Tibial nerve (tissue), 4 donors: ENCODE data around the gene TEX44. TPM values are rescaled to one million over a fixed set of nuclear protein-coding genes. Genes with fewer than 3 reads are reported as not detected.
"Not testable (repeated sequence)": the region's sequence is repeated elsewhere in the genome, so short reads cannot be mapped to it uniquely, and the experiment has no call there.

ENCODE experiments used
- DNase-seq, 2 donors: peaks; one replicate each; pipeline ENCODE4 v3.0.0-alpha.2; 2019; ENCODE audit warnings: low spot score in 2 of 2
- H3K27ac ChIP-seq, 4 donors: fragments of 200-600 bp; sonication (generic) in 3 of 4; one replicate each; pipeline ENCODE4 v1.5.1; 2017 to 2019; ENCODE audit warnings: mild to moderate bottlenecking in 1 of 4
- H3K27me3 ChIP-seq, 2 donors: fragments of 200-600 bp; sonication (generic) in 1 of 2; one replicate each; pipeline versions ENCODE4 v1.5.1 to v1.6.0; 2017 to 2019
- H3K36me3 ChIP-seq, 3 donors: fragments of 200-600 bp; sonication (generic); one replicate each; pipeline ENCODE4 v1.5.1; 2018 to 2019
- H3K4me1 ChIP-seq, 4 donors: fragments of 200-600 bp; sonication (generic) in 3 of 4; one replicate each; pipeline ENCODE4 v1.5.1; 2017 to 2019
- H3K4me3 ChIP-seq, 4 donors: fragments of 200-600 bp; sonication (generic) in 3 of 4; one replicate each; pipeline ENCODE4 v1.5.1; 2017 to 2019; ENCODE audit warnings: mild to moderate bottlenecking in 1 of 4, moderate library complexity in 1 of 4
- H3K9me3 ChIP-seq, 4 donors: fragments of 200-600 bp; sonication (generic) in 3 of 4; one replicate each; pipeline ENCODE4 v1.5.1; 2017 to 2019
- CTCF ChIP-seq, 5 experiments: fragments of 200-600 bp in 3 of 5; fragments of 450-650 bp in 2 of 5; sonication (generic) in 3 of 5; IDR thresholded peaks; one replicate each; pipeline ENCODE4 v1.5.1; 2016 to 2019; ENCODE audit warnings: antibody characterized with exemption in 5 of 5, mild to moderate bottlenecking in 3 of 5, moderate library complexity in 2 of 5
- EP300 ChIP-seq, 2 donors: sonication (generic); formaldehyde crosslinking; IDR thresholded peaks; one replicate each; pipeline ENCODE4 v1.6.1; 2017; ENCODE audit warnings: antibody characterized with exemption in 2 of 2, mild to moderate bottlenecking in 1 of 2
- POLR2A ChIP-seq, 2 donors: fragments of 450-650 bp; IDR thresholded peaks; one replicate each; pipeline ENCODE4 v1.6.1; 2017; ENCODE audit warnings: antibody characterized with exemption in 2 of 2, mild to moderate bottlenecking in 2 of 2, moderate library complexity in 2 of 2
- whole genome bisulfite sequencing, 2 donors: methylation state at CpG; one replicate each; pipeline ENCODE4 v1.1.5; 2018; 5-methylcytosine and 5-hydroxymethylcytosine counted together
- total RNA-seq, 4 donors: library from RNA; depleted of rRNA; stranded (reverse); fragments of >200 nt; gene quantifications; one replicate each; pipeline ENCODE4 v1.1.0, GENCODE V29; 2016

The TEX44 gene
- total RNA-seq, 4 donors from 2014 or later: not detected

- no peaks in the 10 kb centered on the region for H3K9me3 ChIP-seq
- no peaks in the 10 kb centered on the region for H3K4me1 ChIP-seq
- H3K27me3 ChIP-seq: no peaks in the 10 kb centered on the region
- no peaks in the 10 kb centered on the region for H3K36me3 ChIP-seq
- no peak overlapping the region for H3K27ac ChIP-seq
- H3K4me3 ChIP-seq: no peak overlapping the region
- WGBS, 2 donors: 93 to 94% methylated on average over 3 of the region's 3 CpGs
- DNase-seq: no peak
- no peak for TF ChIP-seq CTCF (IDR thresholded peaks at IDR 0.05)
- TF ChIP-seq POLR2A (IDR thresholded peaks at IDR 0.05): no peak
- TF ChIP-seq EP300 (IDR thresholded peaks at IDR 0.05): no peak
Observed at GRCh38 chr2:231579560-231579959, 13.1 kb upstream of the TEX44 start.

DNA sequence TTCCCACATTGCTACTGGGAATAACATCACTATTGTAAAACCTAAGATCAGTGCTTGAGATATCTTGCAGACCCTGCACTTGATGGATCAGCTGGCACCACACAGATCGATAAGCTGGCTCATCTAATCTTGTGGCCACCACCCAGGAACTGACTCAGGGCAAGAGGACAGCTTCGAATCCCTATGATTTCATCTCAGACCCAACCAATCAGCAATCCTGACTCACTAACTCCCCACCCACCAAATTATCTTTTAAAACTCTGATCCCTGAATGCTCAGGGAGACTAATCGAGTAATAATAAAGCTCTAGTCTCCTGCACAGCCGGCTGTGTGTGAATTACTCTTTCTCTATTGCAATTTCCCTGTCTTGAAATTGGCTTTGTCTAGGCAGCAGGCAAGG, 11.3 kb upstream of the TEX44 start:
- WGBS, 2 donors: 54 to 66% methylated on average over 4 of the region's 4 CpGs
- H3K4me3 ChIP-seq: no peak overlapping the region
- no peak overlapping the region for H3K27ac ChIP-seq
- no peaks in the 10 kb centered on the region for H3K27me3 ChIP-seq
- H3K36me3 ChIP-seq: no peaks in the 10 kb centered on the region
- no peaks in the 10 kb centered on the region for H3K4me1 ChIP-seq
- TF ChIP-seq EP300 (IDR thresholded peaks at IDR 0.05): no peak
- TF ChIP-seq CTCF (IDR thresholded peaks at IDR 0.05): no peak
- no peak for TF ChIP-seq POLR2A (IDR thresholded peaks at IDR 0.05)
- DNase-seq: no peak
- H3K9me3 ChIP-seq: no peaks in the 10 kb centered on the region

DNA sequence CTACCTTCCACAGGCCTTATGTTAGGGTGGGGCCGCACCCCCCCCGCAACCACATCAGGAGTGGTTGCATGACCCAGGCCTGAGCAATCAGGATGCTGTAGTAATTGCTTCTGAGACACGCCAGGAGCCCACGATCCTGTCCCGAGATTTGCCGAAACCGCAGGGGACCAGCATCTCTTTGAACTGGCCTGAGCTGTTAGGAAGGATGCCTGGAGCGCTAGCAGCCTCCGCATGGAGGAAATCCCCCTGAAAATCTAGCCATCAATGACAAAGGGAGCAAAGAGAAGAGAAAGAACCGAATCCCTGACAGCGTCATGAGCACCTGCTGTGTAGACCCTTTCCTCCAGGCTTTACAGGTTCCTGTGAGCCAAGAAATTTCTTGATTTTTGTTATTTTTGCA, 8.7 kb upstream of the TEX44 start:
- H3K4me1 ChIP-seq: no peaks in the 10 kb centered on the region
- H3K4me3 ChIP-seq: no peak overlapping the region
- H3K36me3 ChIP-seq: no peaks in the 10 kb centered on the region
- 47 to 64% methylated on average over 11 of the region's 11 CpGs for WGBS, 2 donors
- no peak for DNase-seq
- H3K27ac ChIP-seq: no peak overlapping the region
- TF ChIP-seq CTCF (IDR thresholded peaks at IDR 0.05) (no peak), EP300 (IDR thresholded peaks at IDR 0.05) (no peak)
- H3K27me3 ChIP-seq: no peaks in the 10 kb centered on the region
- no peaks in the 10 kb centered on the region for H3K9me3 ChIP-seq

DNA sequence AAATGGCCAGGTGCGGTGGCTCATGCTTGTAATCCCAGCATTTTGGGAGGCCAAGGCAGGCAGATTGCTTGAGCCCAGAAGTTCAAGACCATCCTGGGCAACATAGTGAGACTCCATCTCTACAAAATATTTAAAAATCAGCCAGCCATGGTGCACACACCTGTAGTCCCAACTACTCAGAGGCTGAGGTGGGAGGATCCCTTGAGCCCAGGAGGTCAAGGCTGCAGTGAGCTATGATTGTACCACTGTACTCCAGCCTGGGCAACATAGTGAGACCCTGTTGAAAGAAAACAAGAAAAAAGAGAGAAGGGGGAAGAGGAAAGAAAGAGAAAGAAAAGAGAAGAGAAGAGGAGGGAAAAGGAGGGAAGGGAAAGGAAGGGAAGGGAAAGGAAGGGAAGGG, 4.9 kb upstream of the TEX44 start:
- not testable (repeated sequence) for H3K27me3 ChIP-seq, H3K9me3 ChIP-seq, H3K27ac ChIP-seq, H3K4me3 ChIP-seq, H3K4me1 ChIP-seq, H3K36me3 ChIP-seq, DNase-seq
- WGBS, 2 donors: 95 to 100% methylated on average over 1 of the region's 1 CpG

DNA sequence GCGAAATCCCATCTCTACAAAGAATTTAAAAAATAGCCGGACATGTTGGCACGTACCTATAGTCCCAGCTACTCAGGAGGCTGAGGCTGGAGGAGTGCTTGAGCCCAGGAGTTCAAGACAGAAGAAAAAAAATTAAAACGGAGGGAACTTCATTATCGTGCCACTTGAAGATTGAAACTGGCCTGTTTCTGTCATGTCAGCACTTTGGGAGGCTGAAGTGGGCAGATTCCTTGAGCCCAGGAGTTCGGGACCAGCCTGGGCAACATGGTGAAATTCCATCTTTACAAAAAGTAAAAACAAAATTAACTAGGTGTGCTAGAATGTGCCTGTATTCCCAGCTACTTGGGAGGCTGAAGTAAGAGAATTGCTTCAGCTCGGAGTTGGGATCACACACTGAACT, 3.0 kb upstream of the TEX44 start:
- Histone ChIP-seq H3K4me1 (no peaks in the 10 kb centered on the region), H3K36me3 (no peaks in the 10 kb centered on the region), H3K4me3 (no peak overlapping the region), H3K9me3 (no peaks in the 10 kb centered on the region), H3K27me3 (no peaks in the 10 kb centered on the region), H3K27ac (no peak overlapping the region)
- no peak for DNase-seq
- WGBS, 2 donors: 86 to 87% methylated on average over 7 of the region's 7 CpGs
- TF ChIP-seq EP300 (IDR thresholded peaks at IDR 0.05) (no peak), POLR2A (IDR thresholded peaks at IDR 0.05) (no peak), CTCF (IDR thresholded peaks at IDR 0.05) (no peak)

GRCh38 chr2:231590614-231591013, 2.0 kb upstream of the TEX44 start:
- H3K27me3 ChIP-seq: no peaks in the 10 kb centered on the region
- no peaks in the 10 kb centered on the region for H3K9me3 ChIP-seq
- no peak overlapping the region for H3K27ac ChIP-seq
- TF ChIP-seq CTCF (IDR thresholded peaks at IDR 0.05) (no peak), EP300 (IDR thresholded peaks at IDR 0.05) (no peak)
- DNase-seq: no peak
- no peak overlapping the region for H3K4me3 ChIP-seq
- no peaks in the 10 kb centered on the region for H3K36me3 ChIP-seq
- no peaks in the 10 kb centered on the region for H3K4me1 ChIP-seq
- WGBS, 2 donors: 62 to 64% methylated on average over 6 of the region's 6 CpGs
